GM19035 (cell line): ENCODE data around the gene FOXE3.

Experiments used
- ATAC-seq: cut with Tn5 transposase; IDR thresholded peaks from one replicate; pipeline ENCODE4 v1.9.1; 2021; ENCODE audit not compliant: unreplicated experiment

Gene FOXE3

GRCh38 chr1:47415728-47416318, at the start of gene FOXE3:
Gene FOXE3, plus strand, starts transcription at chr1:47416285. Its CDS starts 31 bp downstream, at chr1:47416316.
- no peak for ATAC-seq

GRCh38 chr1:47367651-47368050, 48.4 kb upstream of the FOXE3 start:
- ATAC-seq = no peak

- no peak for ATAC-seq
Observed at GRCh38 chr1:47371016-47371517, 45.0 kb upstream of the FOXE3 start.

- ATAC-seq = no peak
Observed at GRCh38 chr1:47374501-47374900, 41.6 kb upstream of the FOXE3 start.

- no peak for ATAC-seq
Observed at GRCh38 chr1:47378147-47378546, 37.9 kb upstream of the FOXE3 start.

GRCh38 chr1:47380699-47381098, 35.4 kb upstream of the FOXE3 start:
- no peak for ATAC-seq

GRCh38 chr1:47382399-47382983, 33.6 kb upstream of the FOXE3 start:
- ATAC-seq = no peak

- ATAC-seq = no peak
Observed at GRCh38 chr1:47384083-47384482, 32.0 kb upstream of the FOXE3 start.

- ATAC-seq = no peak
Observed at GRCh38 chr1:47385020-47385419, 31.1 kb upstream of the FOXE3 start.

GRCh38 chr1:47386268-47386667, 29.8 kb upstream of the FOXE3 start:
- ATAC-seq = no peak

GRCh38 chr1:47388030-47388890, 27.8 kb upstream of the FOXE3 start:
- ATAC-seq = no peak

GRCh38 chr1:47388891-47389238, 27.2 kb upstream of the FOXE3 start:
- no peak for ATAC-seq

GRCh38 chr1:47389731-47390130, 26.4 kb upstream of the FOXE3 start:
- ATAC-seq = no peak

GRCh38 chr1:47390843-47391242, 25.2 kb upstream of the FOXE3 start:
- no peak for ATAC-seq

GRCh38 chr1:47393141-47393540, 22.9 kb upstream of the FOXE3 start:
- no peak for ATAC-seq

- ATAC-seq = no peak
Observed at GRCh38 chr1:47395433-47395832, 20.7 kb upstream of the FOXE3 start.

GRCh38 chr1:47396671-47397196, 19.4 kb upstream of the FOXE3 start:
- ATAC-seq = no peak

GRCh38 chr1:47399138-47399845, 16.8 kb upstream of the FOXE3 start:
- no peak for ATAC-seq

- no peak for ATAC-seq
Observed at GRCh38 chr1:47399846-47400155, 16.3 kb upstream of the FOXE3 start.

- no peak for ATAC-seq
Observed at GRCh38 chr1:47401761-47402160, 14.3 kb upstream of the FOXE3 start.

- no peak for ATAC-seq
Observed at GRCh38 chr1:47402591-47402990, 13.5 kb upstream of the FOXE3 start.
